ENCODE data around the gene KCTD1. TPM values are rescaled to one million over a fixed set of nuclear protein-coding genes. Genes with fewer than 3 reads are reported as not detected.

KCTD1 gene
- total RNA-seq, 4 donors from 2014 or later: 33.6 to 42.0 (median 39.4) TPM

GRCh38 chr18:26491194-26491816 is 57.0 kb downstream of the KCTD1 start:
- no peaks in the 10 kb centered on the region for H3K9me3 ChIP-seq
- 90 to 95% methylated on average over 6 of the region's 6 CpGs for WGBS, 2 donors
- no peak for DNase-seq (ENCODE audit: low spot score in 2 of 2)
- no peaks in the 10 kb centered on the region for H3K27me3 ChIP-seq
- TF ChIP-seq CTCF (IDR thresholded peaks at IDR 0.05): no peak
- TF ChIP-seq POLR2A (IDR thresholded peaks at IDR 0.05): no peak
- TF ChIP-seq EP300 (IDR thresholded peaks at IDR 0.05): no peak
- no peaks in the 10 kb centered on the region for H3K4me1 ChIP-seq
- H3K4me3 ChIP-seq: no peak overlapping the region
- H3K36me3 ChIP-seq: peaks cover 0 to 9% (median 0%) of the 10 kb centered on the region in 3 donors
- H3K27ac ChIP-seq: no peak overlapping the region

GRCh38 chr18:26489881-26490280 is 58.5 kb downstream of the KCTD1 start:
- WGBS, 2 donors: 62 to 67% methylated on average over 7 of the region's 7 CpGs
- Histone ChIP-seq H3K4me3 (no peak overlapping the region), H3K27ac (no peak overlapping the region), H3K4me1 (no peaks in the 10 kb centered on the region), H3K27me3 (no peaks in the 10 kb centered on the region), H3K36me3 (peaks cover 0 to 9% (median 0%) of the 10 kb centered on the region in 3 donors), H3K9me3 (no peaks in the 10 kb centered on the region)
- no peak for DNase-seq (ENCODE audit: low spot score in 2 of 2)
- TF ChIP-seq CTCF (IDR thresholded peaks at IDR 0.05): no peak
- no peak for TF ChIP-seq EP300 (IDR thresholded peaks at IDR 0.05)
- no peak for TF ChIP-seq POLR2A (IDR thresholded peaks at IDR 0.05)

GRCh38 chr18:26489191-26489590 is 59.2 kb downstream of the KCTD1 start:
- Histone ChIP-seq H3K27ac (no peak overlapping the region), H3K27me3 (no peaks in the 10 kb centered on the region), H3K9me3 (no peaks in the 10 kb centered on the region), H3K4me1 (no peaks in the 10 kb centered on the region), H3K36me3 (peaks cover 0 to 9% (median 0%) of the 10 kb centered on the region in 3 donors), H3K4me3 (no peak overlapping the region)
- DNase-seq (ENCODE audit: low spot score in 2 of 2): no peak
- WGBS, 2 donors: 93 to 95% methylated on average over 4 of the region's 4 CpGs
- no peak for TF ChIP-seq CTCF (IDR thresholded peaks at IDR 0.05)
- TF ChIP-seq POLR2A (IDR thresholded peaks at IDR 0.05): no peak
- TF ChIP-seq EP300 (IDR thresholded peaks at IDR 0.05): no peak

- H3K27me3 ChIP-seq: no peaks in the 10 kb centered on the region
- no peaks in the 10 kb centered on the region for H3K9me3 ChIP-seq
- H3K36me3 ChIP-seq: peaks cover 0 to 9% (median 0%) of the 10 kb centered on the region in 3 donors
- 71 to 78% methylated on average over 11 of the region's 11 CpGs for WGBS, 2 donors
- no peaks in the 10 kb centered on the region for H3K4me1 ChIP-seq
- H3K27ac ChIP-seq: no peak overlapping the region
- DNase-seq (ENCODE audit: low spot score in 2 of 2): no peak
- no peak for TF ChIP-seq POLR2A (IDR thresholded peaks at IDR 0.05)
- TF ChIP-seq CTCF (IDR thresholded peaks at IDR 0.05): no peak
- no peak for TF ChIP-seq EP300 (IDR thresholded peaks at IDR 0.05)
- no peak overlapping the region for H3K4me3 ChIP-seq
Observed at GRCh38 chr18:26488417-26489009, 59.8 kb downstream of the KCTD1 start.

- 81 to 86% methylated on average over 7 of the region's 7 CpGs for WGBS, 2 donors
Observed at GRCh38 chr18:26487437-26487836, 60.9 kb downstream of the KCTD1 start.

More at GRCh38 chr18:26487437-26487836, 60.9 kb downstream of the KCTD1 start:
- Histone ChIP-seq H3K27ac (no peak overlapping the region), H3K27me3 (no peaks in the 10 kb centered on the region), H3K4me1 (peaks cover 0 to 2% (median 0%) of the 10 kb centered on the region in 4 donors), H3K36me3 (peaks cover 0 to 9% (median 0%) of the 10 kb centered on the region in 3 donors), H3K9me3 (no peaks in the 10 kb centered on the region), H3K4me3 (no peak overlapping the region)
- DNase-seq (ENCODE audit: low spot score in 2 of 2): no peak
- no peak for TF ChIP-seq EP300 (IDR thresholded peaks at IDR 0.05)
- TF ChIP-seq POLR2A (IDR thresholded peaks at IDR 0.05): no peak
- TF ChIP-seq CTCF (IDR thresholded peaks at IDR 0.05): no peak
